T-helper 1 cell (primary cell): ENCODE data around the gene TRPM4.
"Not testable (repeated sequence)": the region's sequence is repeated elsewhere in the genome, so short reads cannot be mapped to it uniquely, and the experiment has no call there.

Experiments used
- DNase-seq, 5 donors: peaks; one replicate each; pipeline ENCODE4 v3.0.0-alpha.2; 2012 to 2020

TRPM4 gene

DNA sequence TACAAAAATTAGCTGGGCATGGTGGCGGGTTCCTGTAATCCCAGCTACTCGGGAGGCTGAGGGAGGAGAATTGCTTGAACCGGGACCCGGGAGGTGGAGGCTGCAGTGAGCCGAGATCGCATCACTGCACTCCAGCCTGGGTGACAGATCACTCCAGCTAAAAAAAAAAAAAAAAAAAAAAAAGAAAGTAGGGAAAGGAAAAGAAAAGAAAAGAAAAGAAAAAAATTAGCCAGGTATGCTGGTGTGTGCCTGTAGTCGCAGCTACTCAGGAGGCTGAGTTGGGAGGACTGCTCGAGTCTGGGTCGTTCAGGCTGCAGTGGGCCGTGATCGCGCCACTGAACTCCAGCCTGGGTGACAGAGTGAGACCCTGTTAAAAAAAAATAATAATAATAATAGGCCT lies 30.4 kb upstream of the TRPM4 start:
- not testable (repeated sequence) for DNase-seq

DNA sequence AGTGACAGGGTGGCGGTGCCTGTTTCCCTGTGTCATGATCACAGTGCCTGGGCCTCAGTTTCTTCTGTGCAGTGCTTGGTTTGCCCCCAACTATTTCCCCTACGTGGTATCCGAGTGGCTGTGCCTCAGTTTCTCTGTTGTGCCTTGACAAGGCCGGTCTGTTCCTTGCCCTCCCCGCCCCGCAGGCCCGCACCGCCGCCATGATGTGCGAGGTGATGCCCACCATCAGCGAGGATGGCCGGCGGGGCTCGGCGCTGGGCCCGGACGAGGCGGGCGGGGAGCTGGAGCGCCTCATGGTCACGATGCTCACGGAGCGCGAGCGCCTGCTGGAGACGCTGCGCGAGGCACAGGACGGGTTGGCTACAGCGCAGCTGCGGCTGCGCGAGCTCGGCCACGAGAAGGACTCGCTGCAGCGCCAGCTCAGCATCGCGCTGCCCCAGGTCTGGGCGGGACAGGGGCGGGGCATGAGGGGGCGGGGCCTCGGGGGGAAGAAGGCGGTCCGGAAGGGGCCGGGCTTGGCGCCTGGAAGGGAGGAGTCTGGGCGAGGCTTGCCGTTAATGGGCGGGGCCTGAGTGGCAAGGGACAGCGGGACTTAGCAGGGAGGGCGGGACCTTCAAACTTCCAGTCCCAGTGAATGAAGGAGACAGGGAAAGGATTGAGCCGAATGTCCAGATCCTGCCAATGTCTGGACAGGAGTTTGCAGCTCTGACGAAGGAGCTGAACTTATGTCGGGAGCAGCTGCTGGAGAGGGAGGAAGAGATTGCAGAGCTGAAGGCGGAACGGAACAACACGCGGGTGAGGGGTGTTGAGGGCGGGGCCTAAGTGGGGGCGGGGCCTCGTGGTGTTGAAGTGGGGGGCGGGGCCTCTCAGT lies 29.7 kb upstream of the TRPM4 start:
- DNase-seq: peak; percentile 89 to 96 (median 93)

DNA sequence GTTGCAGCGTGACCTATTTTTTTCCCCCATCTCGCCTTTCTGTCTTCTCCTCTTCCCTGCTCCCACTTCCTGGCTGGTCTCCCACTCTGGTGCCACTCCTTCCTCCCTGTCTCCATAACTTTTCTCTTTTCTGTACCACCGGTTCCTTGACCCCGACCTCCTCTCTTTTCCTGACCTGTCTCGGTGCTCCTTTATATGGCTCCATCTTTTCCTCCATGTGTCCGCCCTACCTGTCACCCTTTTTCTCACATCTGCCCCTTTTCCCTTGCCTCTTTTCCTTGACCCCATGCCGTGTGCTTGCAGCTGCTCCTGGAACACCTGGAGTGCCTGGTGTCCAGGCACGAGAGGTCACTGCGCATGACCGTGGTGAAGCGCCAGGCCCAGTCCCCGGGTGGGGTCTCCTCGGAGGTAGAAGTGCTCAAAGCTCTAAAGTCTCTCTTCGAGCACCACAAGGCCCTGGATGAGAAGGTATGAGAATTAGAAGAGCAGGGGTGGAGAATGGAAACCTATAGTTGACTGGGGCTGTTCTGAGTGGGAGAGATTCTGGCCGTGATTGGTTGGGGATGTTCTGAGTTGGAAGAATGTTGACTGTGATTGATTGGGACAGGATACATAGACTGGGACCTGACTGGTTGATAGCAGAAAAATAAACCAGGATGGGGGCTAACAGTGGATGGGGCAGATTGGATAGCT lies 28.9 kb upstream of the TRPM4 start:
- no peak for DNase-seq

DNA sequence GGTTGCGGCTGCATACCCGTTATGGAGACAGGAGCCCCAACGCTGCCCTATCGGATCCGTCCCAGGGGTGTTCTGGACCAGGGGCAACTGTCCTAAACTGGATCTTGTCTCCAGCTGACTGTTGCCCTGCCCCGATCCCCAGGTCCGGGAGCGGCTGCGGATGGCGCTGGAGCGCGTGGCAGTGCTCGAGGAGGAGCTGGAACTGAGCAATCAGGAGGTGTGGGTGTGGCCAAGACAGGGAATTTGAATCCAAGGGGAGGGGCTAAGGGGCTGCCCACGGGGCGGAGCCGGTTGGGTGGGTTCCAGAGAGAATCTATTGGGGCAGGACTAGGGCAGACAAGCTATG lies 28.4 kb upstream of the TRPM4 start:
- no peak for DNase-seq

DNA sequence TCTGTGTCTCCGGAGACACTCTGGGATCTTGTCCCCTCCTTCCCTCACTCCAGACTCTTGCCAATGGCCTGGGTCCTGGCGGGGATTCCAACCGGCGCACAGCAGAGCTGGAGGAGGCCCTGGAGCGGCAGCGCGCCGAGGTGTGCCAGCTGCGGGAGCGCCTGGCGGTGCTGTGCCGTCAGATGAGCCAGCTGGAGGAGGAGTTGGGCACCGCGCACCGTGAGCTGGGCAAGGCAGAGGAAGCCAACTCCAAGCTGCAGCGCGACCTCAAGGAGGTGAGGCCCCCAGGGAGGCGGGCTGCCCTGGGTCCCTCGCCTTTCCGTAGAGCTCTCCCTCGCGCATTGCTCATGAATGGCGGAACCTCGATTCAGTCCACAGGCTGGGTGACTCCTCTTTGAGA lies 27.3 kb upstream of the TRPM4 start:
- DNase-seq: no peak

DNA sequence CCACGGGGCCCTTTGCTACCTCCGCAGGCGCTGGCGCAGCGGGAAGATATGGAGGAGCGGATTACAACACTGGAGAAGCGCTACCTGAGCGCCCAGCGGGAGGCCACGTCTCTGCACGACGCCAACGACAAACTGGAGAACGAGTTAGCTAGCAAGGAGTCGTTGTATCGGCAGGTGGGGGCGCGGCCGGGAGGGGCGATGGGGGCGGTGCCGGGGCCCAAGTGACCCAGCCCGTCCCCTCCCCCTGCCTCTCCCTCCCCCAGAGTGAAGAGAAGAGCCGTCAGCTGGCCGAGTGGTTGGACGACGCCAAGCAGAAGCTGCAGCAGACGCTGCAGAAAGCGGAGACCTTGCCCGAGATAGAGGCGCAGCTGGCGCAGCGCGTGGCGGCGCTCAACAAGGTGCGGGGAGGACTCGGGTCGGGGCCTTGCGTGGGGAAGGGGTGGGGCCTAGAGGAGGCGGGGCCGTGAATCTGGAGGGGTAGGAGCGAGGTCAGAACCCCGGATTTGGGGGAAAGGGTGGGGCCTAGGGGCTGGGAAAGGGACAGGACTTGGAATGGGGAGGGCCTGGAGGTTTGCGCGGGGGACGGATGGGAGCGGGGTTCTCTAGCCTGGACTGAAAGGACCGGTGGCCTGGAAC lies 24.5 kb upstream of the TRPM4 start:
- peak in 3 of 5 donors; percentile 31 to 51 (median 41) for DNase-seq

DNA sequence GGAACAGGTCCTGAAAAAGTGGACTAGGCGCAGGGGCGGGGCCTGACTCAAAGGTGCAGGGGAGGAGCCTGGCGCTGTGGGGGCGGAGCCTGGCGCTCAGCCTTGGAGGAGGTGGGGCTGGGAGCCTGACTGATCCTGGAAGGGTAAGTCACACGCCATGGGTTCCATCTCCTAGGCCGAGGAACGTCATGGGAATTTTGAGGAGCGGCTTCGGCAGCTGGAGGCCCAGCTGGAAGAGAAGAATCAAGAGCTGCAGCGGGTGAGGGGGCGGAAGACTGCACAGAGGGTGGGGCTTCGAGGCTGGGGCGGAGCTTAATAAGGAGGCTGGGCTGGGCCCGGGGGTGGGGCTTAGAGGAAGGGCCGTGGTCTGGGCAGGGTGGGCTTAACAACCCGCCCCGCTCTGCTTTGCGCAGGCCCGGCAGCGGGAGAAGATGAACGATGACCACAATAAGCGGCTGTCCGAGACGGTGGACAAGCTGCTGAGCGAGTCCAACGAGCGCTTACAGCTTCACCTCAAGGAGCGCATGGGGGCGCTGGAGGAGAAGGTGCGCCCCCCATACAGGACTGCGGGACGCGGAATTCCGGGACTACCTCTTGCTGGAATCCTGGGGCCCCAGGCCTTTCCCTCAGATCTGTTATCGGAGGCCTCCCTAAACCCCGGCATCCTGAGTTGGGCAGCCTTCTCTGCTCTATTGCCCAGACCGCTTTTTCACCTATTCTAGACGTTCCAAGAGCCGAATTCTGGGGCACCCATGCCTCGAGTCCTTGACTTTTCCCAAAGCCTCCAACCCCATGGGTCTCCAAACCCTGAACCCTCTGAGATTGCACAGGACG lies 23.8 kb upstream of the TRPM4 start:
- DNase-seq: peak in 3 of 5 donors; percentile 44 to 58 (median 50)

DNA sequence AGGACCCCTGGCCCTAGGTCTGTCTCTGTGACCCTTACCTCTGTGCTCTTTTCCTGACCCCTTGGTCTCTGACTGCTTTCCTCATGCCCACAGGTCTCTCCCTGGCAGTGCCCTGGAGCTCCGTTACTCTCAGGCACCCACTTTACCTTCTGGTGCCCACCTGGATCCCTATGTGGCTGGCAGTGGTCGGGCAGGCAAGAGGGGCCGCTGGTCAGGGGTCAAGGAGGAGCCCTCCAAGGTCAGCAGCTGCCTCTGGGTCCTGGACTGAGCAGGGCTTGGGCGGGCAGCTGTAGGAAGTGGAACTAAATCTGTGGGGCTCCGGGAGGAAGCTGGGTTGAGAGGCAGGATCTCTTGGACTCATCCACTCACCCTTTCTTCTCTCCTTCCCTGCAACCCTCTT lies 21.9 kb upstream of the TRPM4 start:
- DNase-seq: no peak

DNA sequence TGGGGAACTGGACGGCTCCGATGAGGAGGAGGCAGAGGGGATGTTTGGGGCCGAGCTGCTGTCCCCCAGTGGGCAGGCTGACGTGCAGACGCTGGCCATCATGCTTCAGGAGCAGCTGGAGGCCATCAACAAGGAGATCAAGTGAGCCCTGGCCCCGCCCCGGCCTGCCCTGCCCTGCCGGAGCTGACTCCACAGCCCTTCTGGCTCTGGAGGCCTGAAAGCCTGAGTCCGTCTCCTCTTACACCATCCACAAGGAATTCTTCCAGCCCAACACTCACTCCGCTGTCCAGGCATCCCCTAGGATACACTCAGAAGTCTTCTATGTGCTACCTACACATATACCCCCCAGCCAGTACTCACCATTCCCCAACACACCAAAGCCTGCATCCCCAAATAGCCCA lies 20.8 kb upstream of the TRPM4 start:
- no peak for DNase-seq

DNA sequence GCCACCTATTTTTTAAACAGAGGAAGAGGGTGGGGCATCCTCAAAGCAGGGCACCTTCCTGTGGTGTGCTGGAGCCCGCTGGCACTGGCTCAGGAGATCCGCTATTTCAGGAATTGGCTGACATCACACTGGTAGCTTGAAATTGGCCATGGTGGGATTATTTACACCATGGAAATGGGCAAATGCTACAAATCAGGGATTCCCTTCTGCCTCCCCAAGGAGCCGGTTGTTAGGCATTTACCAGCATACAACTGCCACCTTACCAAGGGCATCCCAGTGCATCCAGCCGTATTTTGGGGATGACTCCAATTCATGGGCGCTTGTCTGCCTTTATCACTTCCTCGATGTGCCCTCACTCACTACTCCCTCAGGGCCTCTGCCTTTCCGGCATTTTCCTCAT lies 16.6 kb upstream of the TRPM4 start:
- DNase-seq: no peak

DNA sequence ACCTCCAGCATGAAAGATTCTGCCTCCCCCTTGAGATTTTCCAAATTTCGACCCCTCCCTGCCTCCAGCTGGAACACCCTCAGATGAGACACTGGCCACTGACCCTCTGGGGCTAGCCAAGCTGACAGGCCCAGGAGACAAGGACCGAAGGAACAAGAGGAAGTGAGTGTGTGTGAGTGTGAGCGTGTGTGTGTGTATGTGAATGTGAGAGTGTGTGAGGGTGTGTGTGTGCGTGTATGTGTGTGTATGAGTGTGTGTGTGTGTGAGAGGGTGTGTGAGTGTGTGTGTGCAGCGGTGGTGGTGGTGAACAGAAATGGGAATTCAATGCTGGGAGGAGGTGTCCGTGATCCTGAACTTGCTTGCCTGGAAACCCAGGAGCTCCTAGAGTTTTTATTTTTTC lies 16.2 kb upstream of the TRPM4 start:
- DNase-seq: no peak

DNA sequence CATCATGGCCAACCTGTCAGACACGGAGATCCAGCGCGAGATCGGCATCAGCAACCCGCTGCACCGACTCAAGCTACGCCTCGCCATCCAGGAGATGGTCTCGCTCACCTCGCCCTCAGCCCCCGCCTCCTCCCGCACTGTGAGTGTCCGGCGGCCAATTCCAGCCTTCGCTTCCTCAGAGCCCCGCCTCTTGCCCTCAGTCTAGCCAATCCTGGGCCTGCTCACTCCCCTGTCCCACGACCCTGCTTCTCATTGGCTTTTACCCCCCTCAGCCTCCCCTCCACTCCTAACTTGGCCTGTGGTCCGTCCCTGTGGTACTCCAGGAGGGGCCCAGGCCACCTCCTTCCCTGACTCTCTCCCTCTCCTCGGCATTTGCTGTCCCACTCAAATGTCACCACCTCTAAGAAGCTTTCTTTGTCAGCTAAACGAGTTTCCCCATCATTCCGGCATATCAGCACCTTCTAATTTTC lies 14.7 kb upstream of the TRPM4 start:
- DNase-seq: peak in 2 of 5 donors; percentile 36 to 72

DNA sequence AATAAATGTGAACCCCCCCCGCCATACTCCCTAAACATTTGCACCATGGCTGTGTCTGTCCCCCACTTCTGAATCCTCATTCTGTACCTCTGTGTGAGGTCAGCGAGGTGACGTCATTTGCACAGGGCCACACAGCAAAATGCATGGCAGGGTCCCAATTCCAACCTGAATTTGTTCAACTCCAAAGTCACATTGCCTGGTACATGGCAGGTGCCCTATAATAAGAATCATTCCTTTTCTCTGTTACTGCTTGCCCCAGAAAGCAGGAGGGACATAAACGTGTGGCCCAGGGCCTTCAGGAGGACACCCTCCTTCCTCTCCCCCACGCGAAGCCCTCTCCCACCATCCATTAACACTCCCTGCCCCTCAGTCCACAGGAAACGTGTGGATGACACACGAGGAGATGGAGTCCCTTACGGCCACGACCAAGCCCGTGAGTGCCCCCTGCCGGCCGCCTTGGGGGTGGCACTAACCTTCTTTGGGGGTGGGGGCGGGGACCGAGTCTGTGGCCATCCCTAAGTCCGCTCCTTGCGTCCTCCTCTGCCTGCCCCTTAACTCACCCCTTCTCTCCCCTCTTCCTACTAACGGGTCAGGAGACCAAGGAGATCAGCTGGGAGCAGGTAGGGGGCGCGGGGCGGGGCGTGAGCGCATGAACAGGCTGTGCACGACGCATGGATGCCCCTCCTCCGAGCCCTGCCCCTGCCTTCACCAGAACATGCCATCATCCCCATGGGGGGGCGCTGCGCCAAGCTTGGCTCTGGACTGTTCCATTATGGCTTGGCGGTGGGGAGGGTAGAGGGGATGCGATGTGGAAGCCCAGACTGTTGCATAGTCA lies 11.8 kb upstream of the TRPM4 start:
- DNase-seq: peak; percentile 50 to 73 (median 68)

DNA sequence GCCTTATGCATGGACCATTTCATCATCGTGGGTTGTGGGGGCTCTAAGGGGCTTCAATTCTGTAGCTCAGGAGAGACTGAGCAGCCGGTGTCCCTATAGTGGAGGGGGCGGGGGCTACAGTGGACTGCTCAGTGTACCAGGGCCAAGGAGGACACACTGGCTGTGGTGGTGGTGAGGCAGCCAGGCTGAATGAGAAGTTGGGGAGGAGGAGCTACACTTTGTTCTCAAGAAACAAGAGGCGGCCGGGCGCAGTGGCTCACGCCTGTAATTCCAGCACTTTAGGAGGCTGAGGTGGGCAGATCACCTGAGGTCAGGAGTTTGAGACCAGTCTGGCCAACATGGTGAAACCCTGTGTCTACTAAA lies 11.2 kb upstream of the TRPM4 start:
- DNase-seq: not testable (repeated sequence)

DNA sequence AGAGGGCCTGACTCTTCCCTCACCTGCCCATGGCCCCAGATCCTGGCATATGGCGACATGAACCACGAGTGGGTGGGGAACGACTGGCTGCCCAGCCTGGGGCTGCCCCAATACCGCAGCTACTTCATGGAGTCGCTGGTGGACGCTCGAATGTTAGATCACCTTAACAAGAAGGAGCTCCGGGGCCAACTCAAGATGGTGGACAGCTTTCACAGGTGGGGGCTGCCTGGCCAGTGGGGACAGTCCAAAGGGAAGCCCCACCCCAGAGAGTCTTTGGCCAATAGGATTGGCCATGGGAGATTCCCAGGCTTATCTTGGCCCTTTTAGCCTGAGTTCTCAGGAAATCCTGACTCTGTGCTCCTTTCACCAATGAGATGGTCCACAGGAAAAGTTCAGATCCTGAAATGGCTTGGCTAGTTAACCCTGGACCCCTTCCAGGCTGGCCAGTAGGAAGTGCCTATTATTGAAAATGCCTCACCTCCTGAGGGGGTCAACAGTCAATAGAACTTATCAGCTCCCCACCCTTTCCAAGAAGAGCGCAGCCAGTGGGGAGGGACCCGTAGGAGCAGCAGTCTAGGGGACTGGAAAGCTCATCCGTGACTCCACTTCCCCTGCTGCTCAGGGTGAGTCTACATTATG lies 9.4 kb upstream of the TRPM4 start:
- no peak for DNase-seq

DNA sequence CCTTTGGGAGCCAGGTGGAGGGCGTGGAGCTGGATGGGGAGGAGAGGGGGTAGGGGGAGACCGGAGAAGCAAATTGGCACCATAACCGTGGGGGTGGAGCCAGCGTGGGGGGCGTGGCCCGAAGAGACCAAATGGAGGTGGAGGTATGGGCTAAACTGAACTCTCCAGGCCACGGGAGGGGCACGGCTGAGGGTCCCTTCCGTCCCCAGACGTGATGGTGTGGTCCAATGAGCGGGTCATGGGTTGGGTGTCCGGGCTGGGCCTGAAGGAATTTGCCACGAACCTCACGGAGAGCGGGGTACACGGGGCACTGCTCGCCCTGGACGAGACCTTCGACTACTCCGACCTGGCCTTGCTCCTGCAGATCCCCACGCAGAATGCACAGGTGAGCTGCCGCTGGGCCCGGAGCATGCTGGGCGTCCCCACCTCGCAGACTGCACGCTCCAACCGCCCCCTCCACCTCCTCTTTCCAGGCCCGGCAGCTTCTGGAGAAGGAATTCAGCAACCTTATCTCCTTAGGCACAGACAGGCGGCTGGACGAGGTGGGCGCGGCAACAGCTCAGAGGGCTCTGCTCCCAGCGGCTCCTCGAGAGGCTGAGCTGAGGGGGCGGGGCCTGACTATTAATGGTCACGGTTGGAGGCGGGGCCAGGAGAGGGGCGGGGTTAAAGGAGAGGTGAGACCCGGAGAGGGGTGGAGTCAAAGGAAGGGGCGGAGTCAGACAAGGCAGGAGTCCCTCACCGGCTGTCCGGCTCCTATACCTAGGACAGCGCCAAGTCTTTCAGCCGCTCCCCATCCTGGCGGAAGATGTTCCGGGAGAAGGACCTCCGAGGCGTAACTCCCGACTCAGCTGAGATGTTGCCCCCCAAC lies 8.6 kb upstream of the TRPM4 start:
- peak; percentile 64 to 77 (median 73) for DNase-seq

DNA sequence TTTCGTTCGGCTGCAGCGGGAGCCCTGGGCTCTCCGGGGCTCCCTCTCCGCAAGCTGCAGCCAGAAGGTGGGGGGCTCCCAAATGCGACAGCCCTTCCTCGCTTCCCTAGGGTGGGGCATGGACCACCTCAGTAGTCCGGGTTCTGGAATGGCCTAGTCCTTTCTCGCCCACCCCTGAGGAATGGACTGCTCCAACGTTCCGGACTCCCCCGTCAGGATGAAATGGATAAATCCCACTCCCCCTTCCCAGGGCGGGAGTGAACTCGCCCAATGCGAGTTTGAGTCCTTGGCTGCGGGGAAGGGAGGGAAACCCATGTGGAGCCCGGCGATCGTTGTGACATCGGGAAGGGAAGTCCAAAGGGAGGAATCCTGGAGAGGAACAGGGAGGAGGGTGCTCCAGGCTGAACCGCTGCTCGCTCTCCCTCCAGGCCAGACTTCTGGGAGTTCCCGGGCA lies 7.9 kb upstream of the TRPM4 start:
- no peak for DNase-seq

DNA sequence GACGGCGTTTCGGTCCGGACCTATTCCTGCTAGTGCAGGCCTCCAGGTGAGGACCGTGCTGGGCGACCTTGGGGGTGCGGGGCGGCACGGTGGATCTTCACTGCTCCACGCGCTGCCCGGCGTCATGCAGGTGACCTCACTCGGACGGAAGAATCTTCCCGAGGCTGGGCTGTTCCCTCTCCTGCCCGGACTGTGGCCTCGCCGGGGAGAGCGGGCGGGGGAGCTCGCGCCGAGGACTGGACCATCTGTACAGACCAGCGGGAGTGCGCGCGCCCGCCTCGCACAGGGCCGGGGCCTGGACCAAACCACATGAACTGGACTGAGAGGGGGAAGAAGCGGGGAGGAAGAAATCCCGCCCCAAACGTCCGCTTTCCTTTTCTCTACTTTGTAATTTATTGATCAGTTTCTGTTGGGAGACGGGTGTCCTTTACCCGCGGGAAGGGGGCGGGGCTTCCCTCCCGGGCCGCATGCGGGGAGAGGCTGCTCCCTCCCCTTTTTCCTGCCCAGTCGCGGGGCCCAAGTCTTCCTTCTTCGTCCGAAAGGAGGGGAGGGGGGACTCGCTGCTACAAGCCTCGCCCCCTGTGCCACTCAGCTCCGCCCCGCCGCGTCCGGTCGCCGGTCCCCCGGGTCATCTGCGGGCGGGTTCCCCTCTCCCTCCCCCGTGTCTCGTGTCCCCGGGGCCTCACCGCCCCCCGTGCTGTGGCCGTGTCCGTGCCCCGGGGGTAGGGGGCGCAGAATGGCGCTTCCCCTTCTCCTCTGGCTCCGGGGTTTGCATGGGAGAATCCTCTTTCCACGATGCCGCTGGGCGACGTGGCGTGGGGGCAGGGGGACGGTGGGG lies 7.3 kb upstream of the TRPM4 start:
- DNase-seq: peak in 4 of 5 donors; percentile 21 to 47 (median 30)

DNA sequence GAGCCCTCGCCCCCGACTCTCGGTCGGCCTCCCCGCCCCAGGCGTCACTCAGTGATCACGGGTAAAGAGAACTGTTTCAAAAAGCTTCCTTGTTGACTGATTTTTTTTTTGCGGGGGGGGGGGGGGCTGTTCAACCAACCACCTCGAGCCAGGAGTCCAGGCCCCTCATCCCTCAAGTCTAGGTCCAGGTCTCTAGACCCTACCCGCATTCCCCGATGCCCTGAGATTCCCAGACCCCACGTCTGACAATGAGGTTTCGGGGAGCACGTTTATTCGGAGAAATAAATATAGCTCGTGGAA lies 6.7 kb upstream of the TRPM4 start:
- DNase-seq: no peak
